Activated naive CD8-positive, alpha-beta T cell (primary cell): Measurements from ENCODE around the gene PEX12.
A peak's percentile ranks its signal among the peaks of the same experiment; 100 is the strongest.
"Not testable (repeated sequence)": the region's sequence is repeated elsewhere in the genome, so short reads cannot be mapped to it uniquely, and the experiment has no call there.

Experiments used
- H3K27ac Mint-ChIP-seq: one replicate; pipeline ENCODE4 v1.8.0; 2021; ENCODE audit warnings: mixed read lengths
- H3K27me3 Mint-ChIP-seq: one replicate; pipeline ENCODE4 v1.8.0; 2021; ENCODE audit warnings: mixed read lengths
- H3K36me3 Mint-ChIP-seq: one replicate; pipeline ENCODE4 v1.8.0; 2021; ENCODE audit warnings: mixed read lengths
- H3K4me1 Mint-ChIP-seq: one replicate; pipeline ENCODE4 v1.8.0; 2021; ENCODE audit warnings: low read depth, mixed read lengths
- H3K4me3 Mint-ChIP-seq: one replicate; pipeline ENCODE4 v1.8.0; 2021; ENCODE audit warnings: mild to moderate bottlenecking, mixed read lengths
- H3K9me3 Mint-ChIP-seq: one replicate; pipeline ENCODE4 v1.8.0; 2021; ENCODE audit warnings: low read depth, mixed read lengths

PEX12 gene

GRCh38 chr17:35578197-35578928, at the start of gene PEX12:
TSS of gene PEX12 (minus strand) at chr17:35578571. CDS start at chr17:35578021, 550 bp downstream.
- H3K9me3 Mint-ChIP-seq: no peaks in the 10 kb centered on the region
- H3K27ac Mint-ChIP-seq: peak within 1 kb of the TSS; percentile 98
- peaks cover 30% of the 10 kb centered on the region for H3K4me1 Mint-ChIP-seq
- peak within 1 kb of the TSS; percentile 96 for H3K4me3 Mint-ChIP-seq
- no peaks in the 10 kb centered on the region for H3K27me3 Mint-ChIP-seq
- H3K36me3 Mint-ChIP-seq: peaks cover 2% of the 10 kb centered on the region

GRCh38 chr17:35627417-35627816, 49.0 kb upstream of the PEX12 start:
- Mint-ChIP-seq H3K4me3 (no peak overlapping the region), H3K9me3 (no peaks in the 10 kb centered on the region), H3K27ac (no peak overlapping the region), H3K4me1 (no peaks in the 10 kb centered on the region), H3K36me3 (peaks cover 5% of the 10 kb centered on the region), H3K27me3 (no peaks in the 10 kb centered on the region)

GRCh38 chr17:35621768-35622167, 43.4 kb upstream of the PEX12 start:
- H3K4me1 Mint-ChIP-seq: no peaks in the 10 kb centered on the region
- peaks cover 3% of the 10 kb centered on the region for H3K36me3 Mint-ChIP-seq
- no peak overlapping the region for H3K4me3 Mint-ChIP-seq

GRCh38 chr17:35618628-35619027, 40.3 kb upstream of the PEX12 start:
- Mint-ChIP-seq H3K4me3 (no peak overlapping the region), H3K36me3 (no peaks in the 10 kb centered on the region), H3K4me1 (no peaks in the 10 kb centered on the region), H3K9me3 (no peaks in the 10 kb centered on the region), H3K27me3 (no peaks in the 10 kb centered on the region), H3K27ac (no peak overlapping the region)

More at GRCh38 chr17:35621768-35622167, 43.4 kb upstream of the PEX12 start:
- H3K9me3 Mint-ChIP-seq: no peaks in the 10 kb centered on the region
- H3K27me3 Mint-ChIP-seq: no peaks in the 10 kb centered on the region
- H3K27ac Mint-ChIP-seq: no peak overlapping the region

- no peaks in the 10 kb centered on the region for H3K9me3 Mint-ChIP-seq
- H3K27ac Mint-ChIP-seq: no peak overlapping the region
- no peaks in the 10 kb centered on the region for H3K27me3 Mint-ChIP-seq
- H3K4me1 Mint-ChIP-seq: no peaks in the 10 kb centered on the region
- H3K36me3 Mint-ChIP-seq: no peaks in the 10 kb centered on the region
- H3K4me3 Mint-ChIP-seq: no peak overlapping the region
Measured at GRCh38 chr17:35617505-35617904, 39.1 kb upstream of the PEX12 start.

GRCh38 chr17:35616536-35616935, 38.2 kb upstream of the PEX12 start:
- Mint-ChIP-seq H3K9me3 (no peaks in the 10 kb centered on the region), H3K27me3 (no peaks in the 10 kb centered on the region), H3K36me3 (no peaks in the 10 kb centered on the region), H3K4me1 (no peaks in the 10 kb centered on the region), H3K27ac (no peak overlapping the region), H3K4me3 (no peak overlapping the region)

- H3K27me3 Mint-ChIP-seq: no peaks in the 10 kb centered on the region
- no peak overlapping the region for H3K4me3 Mint-ChIP-seq
- no peaks in the 10 kb centered on the region for H3K4me1 Mint-ChIP-seq
- H3K27ac Mint-ChIP-seq: no peak overlapping the region
- H3K36me3 Mint-ChIP-seq: no peaks in the 10 kb centered on the region
- no peaks in the 10 kb centered on the region for H3K9me3 Mint-ChIP-seq
Measured at GRCh38 chr17:35614810-35615209, 36.4 kb upstream of the PEX12 start.

- Mint-ChIP-seq H3K9me3 (no peaks in the 10 kb centered on the region), H3K27me3 (no peaks in the 10 kb centered on the region), H3K4me1 (no peaks in the 10 kb centered on the region), H3K36me3 (peaks cover 3% of the 10 kb centered on the region), H3K4me3 (no peak overlapping the region), H3K27ac (no peak overlapping the region)
Measured at GRCh38 chr17:35612924-35613521, 34.7 kb upstream of the PEX12 start.

GRCh38 chr17:35610746-35611145, 32.4 kb upstream of the PEX12 start:
- H3K4me3 Mint-ChIP-seq, H3K36me3 Mint-ChIP-seq, H3K4me1 Mint-ChIP-seq, H3K27ac Mint-ChIP-seq, H3K9me3 Mint-ChIP-seq, H3K27me3 Mint-ChIP-seq: not testable (repeated sequence)

GRCh38 chr17:35609831-35610230, 31.5 kb upstream of the PEX12 start:
- H3K4me3 Mint-ChIP-seq: no peak overlapping the region
- H3K4me1 Mint-ChIP-seq: peaks cover 4% of the 10 kb centered on the region
- H3K27ac Mint-ChIP-seq: no peak overlapping the region
- no peaks in the 10 kb centered on the region for H3K9me3 Mint-ChIP-seq
- peaks cover 10% of the 10 kb centered on the region for H3K36me3 Mint-ChIP-seq
- no peaks in the 10 kb centered on the region for H3K27me3 Mint-ChIP-seq

GRCh38 chr17:35607239-35607847, 29.0 kb upstream of the PEX12 start:
- peaks cover 5% of the 10 kb centered on the region for H3K4me1 Mint-ChIP-seq
- no peaks in the 10 kb centered on the region for H3K9me3 Mint-ChIP-seq
- H3K27ac Mint-ChIP-seq: no peak overlapping the region
- H3K27me3 Mint-ChIP-seq: no peaks in the 10 kb centered on the region
- no peak overlapping the region for H3K4me3 Mint-ChIP-seq
- H3K36me3 Mint-ChIP-seq: peaks cover 12% of the 10 kb centered on the region

- Mint-ChIP-seq H3K4me3 (no peak overlapping the region), H3K9me3 (no peaks in the 10 kb centered on the region), H3K27me3 (no peaks in the 10 kb centered on the region), H3K4me1 (peaks cover 5% of the 10 kb centered on the region), H3K27ac (no peak overlapping the region), H3K36me3 (peaks cover 12% of the 10 kb centered on the region)
Measured at GRCh38 chr17:35605678-35606077, 27.3 kb upstream of the PEX12 start.

- Mint-ChIP-seq H3K27me3 (no peaks in the 10 kb centered on the region), H3K4me1 (peaks cover 5% of the 10 kb centered on the region), H3K9me3 (no peaks in the 10 kb centered on the region), H3K27ac (no peak overlapping the region), H3K36me3 (peaks cover 9% of the 10 kb centered on the region), H3K4me3 (no peak overlapping the region)
Measured at GRCh38 chr17:35603674-35604073, 25.3 kb upstream of the PEX12 start.

GRCh38 chr17:35597604-35598003, 19.2 kb upstream of the PEX12 start:
- H3K4me1 Mint-ChIP-seq: peaks cover 11% of the 10 kb centered on the region
- H3K36me3 Mint-ChIP-seq: peaks cover 18% of the 10 kb centered on the region
- no peaks in the 10 kb centered on the region for H3K9me3 Mint-ChIP-seq
- H3K4me3 Mint-ChIP-seq: no peak overlapping the region
- no peaks in the 10 kb centered on the region for H3K27me3 Mint-ChIP-seq
- no peak overlapping the region for H3K27ac Mint-ChIP-seq

- no peaks in the 10 kb centered on the region for H3K27me3 Mint-ChIP-seq
- H3K4me1 Mint-ChIP-seq: peaks cover 12% of the 10 kb centered on the region
- no peak overlapping the region for H3K27ac Mint-ChIP-seq
- no peaks in the 10 kb centered on the region for H3K9me3 Mint-ChIP-seq
- peaks cover 18% of the 10 kb centered on the region for H3K36me3 Mint-ChIP-seq
- no peak overlapping the region for H3K4me3 Mint-ChIP-seq
Measured at GRCh38 chr17:35596530-35597233, 18.3 kb upstream of the PEX12 start.
